ENCODE results near the gene OVOL1. TPM values are rescaled to one million over a fixed set of nuclear protein-coding genes. Genes with fewer than 3 reads are reported as not detected.

The OVOL1 gene
- total and polyA plus RNA-seq, 2 of the 8 experiments (the other 6 are each of a cell fraction or from before 2014, with no cell fraction given) = 2.6 to 3.4 TPM

- Histone ChIP-seq H3K23me2 (ENCODE audit: low read depth, low read length) (no peaks in the 10 kb centered on the region), H3K9ac (replicated peaks in 1 of 4; ENCODE audit: extremely low read depth in 1 of 4, low read depth in 3 of 4, low read length in 3 of 4) (no peak overlapping the region), H3K27ac (ENCODE audit: low read depth, low read length) (no peak overlapping the region), H2BK12ac (ENCODE audit: low read depth, low read length) (no peak overlapping the region), H2BK20ac (ENCODE audit: low read length) (no peak overlapping the region), H3K4me3 (ENCODE audit: extremely low read depth in 1 of 4, insufficient read depth in 2 of 4, low read depth in 3 of 4, low read length in 4 of 4) (no peak overlapping the region), H3K56ac (replicated peaks; ENCODE audit: insufficient read length, low read depth, low read length) (no peak overlapping the region), H4K8ac (ENCODE audit: extremely low read depth, insufficient read depth, low read length) (no peak overlapping the region), H4K91ac (replicated peaks; ENCODE audit: insufficient read length, low read length) (no peak overlapping the region), H3K27me3 (replicated peaks in 1 of 4; ENCODE audit: control insufficient read depth in 3 of 4, extremely low read depth in 1 of 4, insufficient read depth in 3 of 4, low read length in 3 of 4) (peaks cover 0 to 2% (median 0%) of the 10 kb centered on the region in 4 experiments; a peak in 1 of 7 replicates), H3K18ac (ENCODE audit: extremely low read depth, low read length) (no peak overlapping the region), H3K4me2 (ENCODE audit: insufficient read depth in 1 of 2, low read depth in 2 of 2, low read length in 2 of 2) (no peak overlapping the region), H3K4ac (replicated peaks; ENCODE audit: insufficient read length, low read depth, low read length) (no peak overlapping the region), H3K4me1 (replicated peaks in 1 of 4; ENCODE audit: control insufficient read depth in 3 of 4, insufficient read depth in 4 of 4, low read length in 3 of 4) (no peaks in the 10 kb centered on the region), H2AK5ac (ENCODE audit: low read depth, low read length) (no peak overlapping the region), H3K79me1 (ENCODE audit: low read depth, low read length) (no peaks in the 10 kb centered on the region), H4K20me1 (replicated peaks in 1 of 2; ENCODE audit: control insufficient read depth in 1 of 2, insufficient read depth in 2 of 2, low read length in 2 of 2) (no peaks in the 10 kb centered on the region), H2BK120ac (replicated peaks; ENCODE audit: low read depth, low read length) (no peak overlapping the region), H2BK5ac (ENCODE audit: low read depth, low read length) (no peak overlapping the region), H3K9me3 (ENCODE audit: insufficient read depth in 2 of 2, low read depth in 1 of 2, low read length in 1 of 2) (peaks cover 3 to 16% of the 10 kb centered on the region in 2 experiments; a peak in 3 of 4 replicates), H4K5ac (ENCODE audit: insufficient read length, low read depth, low read length) (no peak overlapping the region), H3K36me3 (ENCODE audit: control insufficient read depth in 2 of 4, insufficient read depth in 4 of 4, low read length in 3 of 4) (no peaks in the 10 kb centered on the region), H3K14ac (ENCODE audit: insufficient read length) (no peak overlapping the region), H2BK15ac (ENCODE audit: low read length) (no peak overlapping the region), H3K23ac (ENCODE audit: insufficient read length) (no peak overlapping the region), H2AFZ (ENCODE audit: low read length) (no peak overlapping the region), H3K79me2 (ENCODE audit: control insufficient read depth in 1 of 2, insufficient read depth in 2 of 2, low read length in 2 of 2) (no peaks in the 10 kb centered on the region)
- FAIRE-seq (no peak), DNase-seq (ENCODE audit: low read depth in 1 of 2, low spot score in 2 of 2) (no peak)
- ChIA-PET CTCF (ENCODE audit: partially characterized antibody) (interaction anchor here (0.6 to 2.2 kb wide), 22 partner anchors 9 to 460 kb away, joined by 3 to 8 read pairs (median 4); no protein-coding TSS in a partner anchor), POLR2A (ENCODE audit: partially characterized antibody) (interaction anchor here (1.1 to 1.2 kb wide), 2 partner anchors 24 to 31 kb away, joined by 3 to 4 read pairs; partner anchors contain the start of gene RNASEH2C)
- 91% methylated on average over 15 of the region's 17 CpGs; no CpG with 5 or more reads in 1 of the 2 experiments for WGBS, 2 experiments (ENCODE audit: extremely low coverage in 1 of 2, insufficient coverage in 1 of 2, insufficient read length in 1 of 2, insufficient replicate concordance in 2 of 2, low coverage in 1 of 2, low lambda C conversion rate in 2 of 2, missing lambda C conversion rate in 1 of 2)
- TF ChIP-seq HDAC2 (IDR thresholded peaks at IDR 0.05; ENCODE audit: borderline replicate concordance in 1 of 2, low read depth in 2 of 2, low read length in 2 of 2) (no peak), CBX5 (IDR thresholded peaks at IDR 0.05; ENCODE audit: low read depth, low read length) (no peak), NRF1 (IDR thresholded peaks at IDR 0.05; ENCODE audit: low read depth, low read length) (no peak), SIRT6 (IDR thresholded peaks at IDR 0.05; ENCODE audit: low read length) (no peak), RBBP5 (IDR thresholded peaks at IDR 0.05; ENCODE audit: borderline replicate concordance, low read depth, low read length) (no peak), KDM1A (IDR thresholded peaks at IDR 0.05; ENCODE audit: borderline replicate concordance, low read length) (no peak), CBX8 (IDR thresholded peaks at IDR 0.05; ENCODE audit: borderline replicate concordance, low read depth, low read length) (no peak), SP2 (IDR thresholded peaks at IDR 0.05; ENCODE audit: low read length) (no peak)
These were observed 41.8 kb upstream of the OVOL1 start for GRCh38 chr11:65745049-65745448.
